ENCODE data around the gene ACAP3. TPM values are rescaled to one million over a fixed set of nuclear protein-coding genes. Genes with fewer than 3 reads are reported as not detected.

The ACAP3 gene
- total RNA-seq, 1 experiment from 2014 or later, result 67.6 TPM

GRCh38 chr1:1270813-1271212, 36.9 kb downstream of the ACAP3 start:
- Histone ChIP-seq H3K4me1 (ENCODE audit: insufficient read depth, low read length, poor library complexity, severe bottlenecking) (peaks cover 8% of the 10 kb centered on the region), H3K27ac (ENCODE audit: low read depth, low read length, poor library complexity, severe bottlenecking) (peak overlapping the region; percentile 37), H3K27me3 (replicated peaks; ENCODE audit: insufficient read depth, low read depth, low read length, poor library complexity) (no peaks in the 10 kb centered on the region), H3K4me3 (ENCODE audit: low read depth, low read length, poor library complexity, severe bottlenecking) (no peak overlapping the region), H3K9me3 (ENCODE audit: low read depth, low read length, poor library complexity, severe bottlenecking) (no peaks in the 10 kb centered on the region), H3K36me3 (ENCODE audit: insufficient read depth, low read length, poor library complexity, severe bottlenecking) (peaks cover 20% of the 10 kb centered on the region)
- TF ChIP-seq CTCF (conservative IDR thresholded peaks at IDR 0.05; ENCODE audit: low read depth, low read length) (no peak), EZH2 (IDR thresholded peaks at IDR 0.05; ENCODE audit: borderline replicate concordance, low read depth, low read length, poor library complexity, severe bottlenecking) (no peak)
- BruUV-seq (replicated peaks), result no TSS peak
- ChIA-PET CTCF (no interaction called here), POLR2A (ENCODE audit: low non-redundant PET) (no interaction called here)
- intact Hi-C loops (cut with micrococcal nuclease; ENCODE audit: unreplicated experiment), result no loop called here
- no peak for DNase-seq (ENCODE audit: low spot score)

GRCh38 chr1:1268284-1268682, 39.4 kb downstream of the ACAP3 start:
- DNase-seq (ENCODE audit: low spot score), result no peak
- intact Hi-C loops (cut with micrococcal nuclease; ENCODE audit: unreplicated experiment), result no loop called here
- peaks cover 5% of the 10 kb centered on the region for H3K4me1 ChIP-seq (ENCODE audit: insufficient read depth, low read length, poor library complexity, severe bottlenecking)

DNA sequence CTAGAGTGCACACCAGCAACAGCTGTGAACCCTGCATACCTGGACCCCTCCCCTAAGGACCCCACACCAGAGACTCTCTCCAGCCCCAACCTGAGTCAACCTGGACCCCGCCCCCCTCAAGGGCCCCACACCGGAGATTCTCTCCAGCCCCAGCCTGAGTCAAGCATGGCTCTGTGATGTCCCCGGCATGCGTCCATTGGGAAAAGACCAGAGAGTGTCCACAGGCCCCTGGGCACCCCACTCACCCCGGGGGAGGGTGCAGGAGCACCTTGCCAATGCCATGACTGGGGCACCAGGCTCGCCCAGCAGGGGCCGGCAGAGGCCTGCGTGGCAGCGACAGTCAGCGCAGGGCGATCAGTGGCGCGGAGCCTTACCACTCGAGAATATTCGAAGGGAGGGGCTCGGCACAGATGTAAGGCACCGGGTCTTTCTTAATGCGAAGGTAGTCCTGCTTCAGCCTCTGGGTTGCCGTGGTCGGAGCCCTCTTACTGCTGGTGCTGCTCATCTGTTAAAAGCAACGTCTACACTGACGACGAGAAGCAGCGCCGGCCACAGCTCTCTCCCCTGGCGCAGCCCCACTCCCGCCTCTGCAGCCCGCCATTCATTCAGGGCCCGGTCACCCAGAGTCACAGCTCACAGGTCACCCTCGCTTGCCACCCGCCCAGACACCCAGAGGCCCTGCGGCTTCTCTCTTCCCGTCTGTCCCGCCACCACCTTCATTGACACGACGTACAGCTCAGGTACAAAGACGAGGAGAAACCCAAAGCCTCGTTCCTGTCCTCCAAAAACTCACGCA, 40.0 kb downstream of the ACAP3 start:
- peaks cover 5% of the 10 kb centered on the region for H3K4me1 ChIP-seq (ENCODE audit: insufficient read depth, low read length, poor library complexity, severe bottlenecking)
- no peaks in the 10 kb centered on the region for H3K9me3 ChIP-seq (ENCODE audit: low read depth, low read length, poor library complexity, severe bottlenecking)
- no peaks in the 10 kb centered on the region for H3K27me3 ChIP-seq (replicated peaks; ENCODE audit: insufficient read depth, low read depth, low read length, poor library complexity)
- ChIA-PET POLR2A (ENCODE audit: low non-redundant PET) (no interaction called here), CTCF (no interaction called here)
- no peak overlapping the region for H3K4me3 ChIP-seq (ENCODE audit: low read depth, low read length, poor library complexity, severe bottlenecking)
- DNase-seq (ENCODE audit: low spot score), result no peak
- TF ChIP-seq CTCF (conservative IDR thresholded peaks at IDR 0.05; ENCODE audit: low read depth, low read length), result no peak
- no peak for TF ChIP-seq EZH2 (IDR thresholded peaks at IDR 0.05; ENCODE audit: borderline replicate concordance, low read depth, low read length, poor library complexity, severe bottlenecking)
- peaks cover 43% of the 10 kb centered on the region for H3K36me3 ChIP-seq (ENCODE audit: insufficient read depth, low read length, poor library complexity, severe bottlenecking)
- H3K27ac ChIP-seq (ENCODE audit: low read depth, low read length, poor library complexity, severe bottlenecking), result no peak overlapping the region
- intact Hi-C loops (cut with micrococcal nuclease; ENCODE audit: unreplicated experiment), result no loop called here
- BruUV-seq (replicated peaks), result no TSS peak

More at GRCh38 chr1:1268284-1268682, 39.4 kb downstream of the ACAP3 start:
- peaks cover 37% of the 10 kb centered on the region for H3K36me3 ChIP-seq (ENCODE audit: insufficient read depth, low read length, poor library complexity, severe bottlenecking)
- no peaks in the 10 kb centered on the region for H3K27me3 ChIP-seq (replicated peaks; ENCODE audit: insufficient read depth, low read depth, low read length, poor library complexity)
- no TSS peak for BruUV-seq (replicated peaks)
- no peaks in the 10 kb centered on the region for H3K9me3 ChIP-seq (ENCODE audit: low read depth, low read length, poor library complexity, severe bottlenecking)
- POLR2A ChIA-PET (ENCODE audit: low non-redundant PET), result no interaction called here
- CTCF ChIA-PET, result no interaction called here
- no peak overlapping the region for H3K27ac ChIP-seq (ENCODE audit: low read depth, low read length, poor library complexity, severe bottlenecking)
- no peak overlapping the region for H3K4me3 ChIP-seq (ENCODE audit: low read depth, low read length, poor library complexity, severe bottlenecking)
- TF ChIP-seq CTCF (conservative IDR thresholded peaks at IDR 0.05; ENCODE audit: low read depth, low read length), result no peak
- no peak for TF ChIP-seq EZH2 (IDR thresholded peaks at IDR 0.05; ENCODE audit: borderline replicate concordance, low read depth, low read length, poor library complexity, severe bottlenecking)
